Keratinocyte (primary cell): Measurements from ENCODE around the gene SIGLEC5.

Source experiments
- EZH2 ChIP-seq: IDR thresholded peaks from one replicate; pipeline ENCODE4 v1.6.1; 2012; ENCODE audit warnings: inconsistent platforms, mild to moderate bottlenecking, low read length, moderate library complexity
- TF ChIP-seq, protein P1 (sequence below), 3 experiments: IDR thresholded peaks in 1 of 3; conservative IDR thresholded peaks in 1 of 3; optimal IDR thresholded peaks in 1 of 3; 2 replicates in 2 of 3; 3 replicates in 1 of 3; pipeline versions ENCODE3 to v1.5.1; 2011; ENCODE audit warnings: low read length in 3 of 3, mild to moderate bottlenecking in 3 of 3, moderate library complexity in 2 of 3, control low read depth in 1 of 3, inconsistent platforms in 1 of 3; ENCODE audit not compliant: insufficient read depth in 2 of 3; ENCODE audit errors: extremely low read depth in 1 of 3

DNA sequence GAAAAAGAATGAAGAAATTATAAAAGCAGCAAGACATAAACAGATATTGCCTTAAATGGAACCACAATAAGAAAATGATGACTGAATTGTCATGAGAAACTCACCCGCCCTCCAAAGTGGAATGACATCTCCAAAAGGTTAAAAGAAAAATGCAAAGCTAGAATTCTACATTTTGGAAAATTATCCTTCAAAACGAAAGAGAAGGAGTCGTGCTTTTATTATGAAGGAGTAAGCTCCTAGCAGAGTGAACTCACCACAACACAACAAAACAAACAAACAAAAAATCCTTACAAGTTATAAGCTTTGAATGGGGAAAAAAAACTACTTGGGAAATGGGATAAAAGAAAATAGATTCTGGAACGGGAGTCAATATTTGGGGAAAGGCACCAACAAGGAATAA is 9.7 kb upstream of the SIGLEC5 start:
- TF ChIP-seq, protein P1, sequence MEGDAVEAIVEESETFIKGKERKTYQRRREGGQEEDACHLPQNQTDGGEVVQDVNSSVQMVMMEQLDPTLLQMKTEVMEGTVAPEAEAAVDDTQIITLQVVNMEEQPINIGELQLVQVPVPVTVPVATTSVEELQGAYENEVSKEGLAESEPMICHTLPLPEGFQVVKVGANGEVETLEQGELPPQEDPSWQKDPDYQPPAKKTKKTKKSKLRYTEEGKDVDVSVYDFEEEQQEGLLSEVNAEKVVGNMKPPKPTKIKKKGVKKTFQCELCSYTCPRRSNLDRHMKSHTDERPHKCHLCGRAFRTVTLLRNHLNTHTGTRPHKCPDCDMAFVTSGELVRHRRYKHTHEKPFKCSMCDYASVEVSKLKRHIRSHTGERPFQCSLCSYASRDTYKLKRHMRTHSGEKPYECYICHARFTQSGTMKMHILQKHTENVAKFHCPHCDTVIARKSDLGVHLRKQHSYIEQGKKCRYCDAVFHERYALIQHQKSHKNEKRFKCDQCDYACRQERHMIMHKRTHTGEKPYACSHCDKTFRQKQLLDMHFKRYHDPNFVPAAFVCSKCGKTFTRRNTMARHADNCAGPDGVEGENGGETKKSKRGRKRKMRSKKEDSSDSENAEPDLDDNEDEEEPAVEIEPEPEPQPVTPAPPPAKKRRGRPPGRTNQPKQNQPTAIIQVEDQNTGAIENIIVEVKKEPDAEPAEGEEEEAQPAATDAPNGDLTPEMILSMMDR (optimal IDR thresholded peaks at IDR 0.05 in 1 of 3, IDR thresholded peaks at IDR 0.05 in 1 of 3, conservative IDR thresholded peaks at IDR 0.05 in 1 of 3; ENCODE audit: extremely low read depth in 1 of 3, insufficient read depth in 2 of 3, low read length in 3 of 3): no peak
- no peak for TF ChIP-seq EZH2
